GM12873 (cell line): Measurements from ENCODE around the gene SPC24.

Source experiments
- TF ChIP-seq, protein P1 (sequence below): IDR thresholded peaks from 2 replicates; pipeline ENCODE4 v1.5.1; 2012; ENCODE audit warnings: low read depth, mild to moderate bottlenecking, moderate library complexity, low read length, control low read depth; ENCODE audit not compliant: insufficient read depth; ENCODE audit errors: missing control alignments

Gene SPC24

DNA sequence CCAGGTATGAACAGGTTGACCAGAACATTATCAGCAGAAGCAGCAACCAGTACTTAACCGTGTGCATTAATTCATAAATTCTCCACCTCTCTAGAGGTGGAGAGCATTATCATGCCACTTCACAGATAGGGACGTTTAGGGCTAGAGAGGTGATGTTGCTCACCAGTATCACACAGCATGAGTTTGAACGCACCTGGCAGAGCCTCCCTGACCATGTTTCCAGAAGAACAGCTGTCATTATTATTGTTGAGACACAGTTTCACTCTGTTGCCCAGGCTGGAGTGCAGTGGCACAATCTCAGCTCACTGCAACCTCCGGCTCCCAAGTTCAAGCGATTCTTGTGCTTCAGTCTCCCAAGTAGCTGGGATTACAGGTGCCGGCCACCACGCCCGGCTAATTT lies 34.9 kb upstream of the SPC24 start:
- TF ChIP-seq, protein P1, sequence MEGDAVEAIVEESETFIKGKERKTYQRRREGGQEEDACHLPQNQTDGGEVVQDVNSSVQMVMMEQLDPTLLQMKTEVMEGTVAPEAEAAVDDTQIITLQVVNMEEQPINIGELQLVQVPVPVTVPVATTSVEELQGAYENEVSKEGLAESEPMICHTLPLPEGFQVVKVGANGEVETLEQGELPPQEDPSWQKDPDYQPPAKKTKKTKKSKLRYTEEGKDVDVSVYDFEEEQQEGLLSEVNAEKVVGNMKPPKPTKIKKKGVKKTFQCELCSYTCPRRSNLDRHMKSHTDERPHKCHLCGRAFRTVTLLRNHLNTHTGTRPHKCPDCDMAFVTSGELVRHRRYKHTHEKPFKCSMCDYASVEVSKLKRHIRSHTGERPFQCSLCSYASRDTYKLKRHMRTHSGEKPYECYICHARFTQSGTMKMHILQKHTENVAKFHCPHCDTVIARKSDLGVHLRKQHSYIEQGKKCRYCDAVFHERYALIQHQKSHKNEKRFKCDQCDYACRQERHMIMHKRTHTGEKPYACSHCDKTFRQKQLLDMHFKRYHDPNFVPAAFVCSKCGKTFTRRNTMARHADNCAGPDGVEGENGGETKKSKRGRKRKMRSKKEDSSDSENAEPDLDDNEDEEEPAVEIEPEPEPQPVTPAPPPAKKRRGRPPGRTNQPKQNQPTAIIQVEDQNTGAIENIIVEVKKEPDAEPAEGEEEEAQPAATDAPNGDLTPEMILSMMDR, result no peak

DNA sequence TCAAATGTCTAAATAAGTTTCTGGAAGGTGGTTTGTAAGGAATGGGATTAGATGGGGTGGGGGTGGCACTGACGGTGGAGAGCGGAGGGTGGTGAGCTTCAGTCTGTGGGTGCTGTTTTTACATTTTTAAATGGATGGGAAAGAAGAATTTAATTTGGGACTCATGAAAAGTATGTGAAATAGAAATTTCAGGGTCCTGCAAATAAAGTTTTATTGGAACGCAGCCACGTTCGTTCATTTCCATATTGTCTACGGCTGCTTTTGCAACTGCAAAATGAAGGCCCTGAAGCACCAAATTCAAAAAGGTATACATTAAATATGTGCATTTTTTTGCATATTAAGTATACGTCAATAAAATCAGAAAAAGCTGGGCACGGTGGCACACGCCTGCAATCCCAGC lies 31.9 kb upstream of the SPC24 start:
- TF ChIP-seq, protein P1, result no peak

DNA sequence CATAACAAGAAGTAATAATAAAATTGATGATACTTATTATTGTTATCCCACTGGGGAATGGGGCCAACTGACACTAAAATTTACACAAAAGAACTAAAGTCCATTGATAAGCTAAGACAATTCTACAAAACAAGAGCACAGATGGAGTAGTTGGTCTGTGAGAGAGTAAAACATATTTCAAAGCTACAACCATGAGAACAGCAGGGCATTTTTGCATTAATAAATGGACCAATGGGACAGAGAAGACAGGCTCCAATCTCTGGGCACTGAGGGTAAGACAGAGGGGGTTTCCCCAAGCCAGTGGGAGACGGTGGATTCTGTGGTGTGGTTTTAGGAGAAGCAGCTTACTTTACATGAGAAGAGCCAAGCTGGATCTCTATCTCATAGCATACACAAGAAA lies 27.4 kb upstream of the SPC24 start:
- TF ChIP-seq, protein P1, result no peak

DNA sequence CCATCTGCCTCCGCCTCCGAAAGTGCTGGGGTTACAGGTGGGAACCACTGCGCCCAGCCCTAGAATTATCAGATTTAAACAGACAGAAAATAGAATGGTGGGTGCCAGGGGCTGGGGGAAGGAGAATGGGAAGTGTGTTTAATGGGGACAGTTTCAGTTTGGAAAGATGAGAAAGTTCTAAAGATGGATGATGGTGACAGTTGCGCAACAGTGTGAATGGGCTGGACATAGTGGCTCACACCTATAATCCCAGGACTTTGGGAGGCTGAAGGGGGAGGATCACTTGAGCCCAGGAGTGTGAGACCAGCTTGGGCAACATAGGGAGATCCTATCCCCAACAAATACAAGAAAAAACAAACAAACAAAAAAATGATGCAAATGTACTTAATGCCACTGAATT lies 25.9 kb upstream of the SPC24 start:
- TF ChIP-seq, protein P1, result no peak

DNA sequence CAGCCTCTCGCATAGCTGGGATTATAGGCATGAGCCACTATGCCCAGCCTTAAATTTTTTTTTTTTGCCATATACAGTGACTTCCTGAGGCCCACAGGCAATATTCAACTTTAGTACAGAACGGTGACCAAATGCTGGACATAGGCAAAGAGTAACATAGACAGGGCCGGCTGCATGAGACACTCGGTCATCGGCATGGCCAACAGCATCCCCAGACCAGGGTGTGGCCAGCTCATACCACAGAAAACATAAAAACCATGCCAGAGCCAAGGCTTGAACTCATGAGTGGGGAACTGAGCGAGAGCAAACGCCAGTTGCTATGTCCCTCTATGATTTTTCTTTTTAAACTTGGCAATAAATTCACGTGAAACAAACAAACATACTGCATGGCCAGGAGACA lies 24.8 kb upstream of the SPC24 start:
- TF ChIP-seq, protein P1, result no peak

DNA sequence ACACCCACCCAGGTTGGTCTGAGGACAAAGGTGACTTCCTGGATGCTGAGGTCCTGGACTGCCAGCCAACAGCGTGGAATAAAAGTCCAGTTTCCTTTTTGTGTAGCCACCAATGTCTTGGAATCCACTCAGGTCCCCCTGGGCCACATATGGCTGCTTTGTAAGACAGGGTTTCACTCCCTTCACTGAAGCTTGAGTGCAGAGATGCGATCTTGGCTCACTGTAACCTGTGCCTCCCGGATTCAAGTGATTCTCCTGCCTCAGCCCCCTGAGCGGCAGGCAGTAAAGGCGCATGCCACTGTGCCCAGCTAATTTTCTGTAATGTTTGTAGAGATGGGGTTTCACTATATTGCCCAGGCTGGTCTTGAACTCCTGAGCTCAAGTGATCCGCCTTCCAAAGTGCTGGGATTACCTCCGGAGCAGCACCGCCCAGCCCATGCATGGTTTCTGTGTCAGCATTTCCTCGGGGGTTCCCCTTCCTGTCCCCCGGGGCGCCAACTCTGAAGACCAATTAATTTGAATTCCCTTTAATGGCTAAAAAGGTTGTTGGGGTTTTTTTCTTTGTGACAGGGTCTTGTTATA lies 24.2 kb upstream of the SPC24 start:
- TF ChIP-seq, protein P1, result no peak

DNA sequence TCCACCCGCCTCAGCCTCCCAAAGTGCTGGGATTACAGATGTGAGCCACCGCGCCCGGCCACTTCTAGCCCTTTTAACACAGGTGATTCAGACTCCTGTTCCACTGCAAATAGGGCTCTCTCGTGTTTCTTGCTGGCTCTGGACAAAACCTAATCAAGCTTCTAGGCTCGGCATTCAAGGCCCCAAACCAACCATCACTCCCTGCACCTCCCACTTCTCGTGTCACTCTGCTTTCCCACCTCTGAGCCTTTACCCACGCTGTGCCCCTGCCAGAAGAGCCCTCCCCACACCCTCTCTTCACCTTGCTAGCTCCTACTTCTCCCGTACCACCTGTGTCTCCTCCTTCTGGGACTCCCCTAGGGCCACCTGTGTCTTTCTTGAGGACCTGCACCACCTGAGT lies 22.0 kb upstream of the SPC24 start:
- TF ChIP-seq, protein P1, result no peak
